Activated CD8-positive, alpha-beta memory T cell treated with anti-CD3 and anti-CD28 coated beads, Interleukin-2, amount 10 ng/mL, durations not matched to agents 7 days and 5 days (primary cell): ENCODE data around the gene FRAS1. TPM values are rescaled to one million over a fixed set of nuclear protein-coding genes. Genes with fewer than 3 reads are reported as not detected.
"Not testable (repeated sequence)": the region's sequence is repeated elsewhere in the genome, so short reads cannot be mapped to it uniquely, and the experiment has no call there.

Experiments used
- ATAC-seq: fragments of 150-1000 bp; cut with Tn5 transposase; one replicate; pipeline ENCODE4 v1.10.0; 2021; ENCODE audit warnings: moderate library complexity
- CTCF ChIA-PET: fragments of 350-600 bp; sonication (Branson Sonifier 250); formaldehyde crosslinking; loops from one replicate; lab custom pipeline; 2021; ENCODE audit warnings: antibody characterized with exemption; lab: Charles Lee
- DNase-seq: peaks from one replicate; pipeline ENCODE4 v3.0.0-alpha.2; 2020
- H3K27ac Mint-ChIP-seq: one replicate; pipeline ENCODE4 v1.8.0; 2021; ENCODE audit warnings: mild to moderate bottlenecking, mixed read lengths
- H3K27me3 Mint-ChIP-seq: one replicate; pipeline ENCODE4 v1.8.0; 2021; ENCODE audit warnings: mixed read lengths
- H3K36me3 Mint-ChIP-seq: one replicate; pipeline ENCODE4 v1.8.0; 2021; ENCODE audit warnings: mild to moderate bottlenecking, mixed read lengths
- H3K4me1 Mint-ChIP-seq: one replicate; pipeline ENCODE4 v1.8.0; 2021; ENCODE audit warnings: mixed read lengths
- H3K4me3 Mint-ChIP-seq: one replicate; pipeline ENCODE4 v1.8.0; 2021; ENCODE audit warnings: mild to moderate bottlenecking, moderate library complexity, mixed read lengths
- H3K9me3 Mint-ChIP-seq: one replicate; pipeline ENCODE4 v1.8.0; 2022; ENCODE audit warnings: low read depth, mixed read lengths
- total RNA-seq, 2 experiments: library from RNA; stranded (reverse); gene quantifications; one replicate each; pipeline ENCODE4 v1.2.3, GENCODE V29; 2021

The FRAS1 gene, protein sequence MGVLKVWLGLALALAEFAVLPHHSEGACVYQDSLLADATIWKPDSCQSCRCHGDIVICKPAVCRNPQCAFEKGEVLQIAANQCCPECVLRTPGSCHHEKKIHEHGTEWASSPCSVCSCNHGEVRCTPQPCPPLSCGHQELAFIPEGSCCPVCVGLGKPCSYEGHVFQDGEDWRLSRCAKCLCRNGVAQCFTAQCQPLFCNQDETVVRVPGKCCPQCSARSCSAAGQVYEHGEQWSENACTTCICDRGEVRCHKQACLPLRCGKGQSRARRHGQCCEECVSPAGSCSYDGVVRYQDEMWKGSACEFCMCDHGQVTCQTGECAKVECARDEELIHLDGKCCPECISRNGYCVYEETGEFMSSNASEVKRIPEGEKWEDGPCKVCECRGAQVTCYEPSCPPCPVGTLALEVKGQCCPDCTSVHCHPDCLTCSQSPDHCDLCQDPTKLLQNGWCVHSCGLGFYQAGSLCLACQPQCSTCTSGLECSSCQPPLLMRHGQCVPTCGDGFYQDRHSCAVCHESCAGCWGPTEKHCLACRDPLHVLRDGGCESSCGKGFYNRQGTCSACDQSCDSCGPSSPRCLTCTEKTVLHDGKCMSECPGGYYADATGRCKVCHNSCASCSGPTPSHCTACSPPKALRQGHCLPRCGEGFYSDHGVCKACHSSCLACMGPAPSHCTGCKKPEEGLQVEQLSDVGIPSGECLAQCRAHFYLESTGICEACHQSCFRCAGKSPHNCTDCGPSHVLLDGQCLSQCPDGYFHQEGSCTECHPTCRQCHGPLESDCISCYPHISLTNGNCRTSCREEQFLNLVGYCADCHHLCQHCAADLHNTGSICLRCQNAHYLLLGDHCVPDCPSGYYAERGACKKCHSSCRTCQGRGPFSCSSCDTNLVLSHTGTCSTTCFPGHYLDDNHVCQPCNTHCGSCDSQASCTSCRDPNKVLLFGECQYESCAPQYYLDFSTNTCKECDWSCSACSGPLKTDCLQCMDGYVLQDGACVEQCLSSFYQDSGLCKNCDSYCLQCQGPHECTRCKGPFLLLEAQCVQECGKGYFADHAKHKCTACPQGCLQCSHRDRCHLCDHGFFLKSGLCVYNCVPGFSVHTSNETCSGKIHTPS (N-terminal part only)
- under 1 TPM in 1 of 2 experiments, not detected in 1; 0.05 TPM for total RNA-seq

DNA sequence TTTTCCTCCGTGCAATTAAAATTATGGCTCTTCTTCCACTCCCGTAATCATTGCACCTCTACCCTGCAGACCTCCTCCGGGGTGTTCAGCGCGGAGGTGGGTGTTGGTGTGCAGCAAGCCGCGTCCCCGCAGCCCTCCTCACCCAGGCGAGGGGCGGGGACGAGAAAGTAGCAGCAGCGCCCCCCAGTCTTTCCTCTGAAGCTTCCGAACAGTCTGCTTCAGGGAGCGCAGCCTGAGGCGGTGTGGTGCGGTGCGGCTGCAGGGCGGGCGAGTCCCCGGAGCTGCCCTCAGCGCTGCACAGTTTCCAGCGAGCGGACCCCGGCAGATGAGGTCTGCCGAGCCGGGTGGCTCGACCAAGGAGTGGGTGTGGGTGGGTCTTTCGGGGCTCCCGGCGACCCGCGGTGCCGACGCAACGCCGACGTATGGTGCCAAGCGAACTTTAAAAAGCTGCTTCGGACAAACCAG, at the start of gene FRAS1:
Gene FRAS1 (plus strand): TSS at position 189 of the 465 bp plus-strand sequence. CDS start 687 bp downstream, outside the sequence.
- Mint-ChIP-seq H3K27ac (peak within 1 kb of the TSS; percentile 37), H3K36me3 (peaks cover 2% of the 10 kb centered on the region), H3K27me3 (peaks cover 76% of the 10 kb centered on the region), H3K4me1 (peaks cover 25% of the 10 kb centered on the region), H3K9me3 (no peaks in the 10 kb centered on the region), H3K4me3 (peak within 1 kb of the TSS; percentile 74)
- DNase-seq (peak; percentile 41), ATAC-seq (peak; percentile 46)
- CTCF ChIA-PET, result interaction anchor here (0.9 kb wide), 1 partner anchor 438 kb away, joined by 3 read pairs; no protein-coding TSS in a partner anchor

GRCh38 chr4:78011003-78011402, 46.1 kb upstream of the FRAS1 start:
- H3K4me3 Mint-ChIP-seq, H3K27me3 Mint-ChIP-seq, H3K4me1 Mint-ChIP-seq, H3K9me3 Mint-ChIP-seq, DNase-seq, CTCF ChIA-PET, ATAC-seq, H3K27ac Mint-ChIP-seq, H3K36me3 Mint-ChIP-seq: not testable (repeated sequence)

DNA sequence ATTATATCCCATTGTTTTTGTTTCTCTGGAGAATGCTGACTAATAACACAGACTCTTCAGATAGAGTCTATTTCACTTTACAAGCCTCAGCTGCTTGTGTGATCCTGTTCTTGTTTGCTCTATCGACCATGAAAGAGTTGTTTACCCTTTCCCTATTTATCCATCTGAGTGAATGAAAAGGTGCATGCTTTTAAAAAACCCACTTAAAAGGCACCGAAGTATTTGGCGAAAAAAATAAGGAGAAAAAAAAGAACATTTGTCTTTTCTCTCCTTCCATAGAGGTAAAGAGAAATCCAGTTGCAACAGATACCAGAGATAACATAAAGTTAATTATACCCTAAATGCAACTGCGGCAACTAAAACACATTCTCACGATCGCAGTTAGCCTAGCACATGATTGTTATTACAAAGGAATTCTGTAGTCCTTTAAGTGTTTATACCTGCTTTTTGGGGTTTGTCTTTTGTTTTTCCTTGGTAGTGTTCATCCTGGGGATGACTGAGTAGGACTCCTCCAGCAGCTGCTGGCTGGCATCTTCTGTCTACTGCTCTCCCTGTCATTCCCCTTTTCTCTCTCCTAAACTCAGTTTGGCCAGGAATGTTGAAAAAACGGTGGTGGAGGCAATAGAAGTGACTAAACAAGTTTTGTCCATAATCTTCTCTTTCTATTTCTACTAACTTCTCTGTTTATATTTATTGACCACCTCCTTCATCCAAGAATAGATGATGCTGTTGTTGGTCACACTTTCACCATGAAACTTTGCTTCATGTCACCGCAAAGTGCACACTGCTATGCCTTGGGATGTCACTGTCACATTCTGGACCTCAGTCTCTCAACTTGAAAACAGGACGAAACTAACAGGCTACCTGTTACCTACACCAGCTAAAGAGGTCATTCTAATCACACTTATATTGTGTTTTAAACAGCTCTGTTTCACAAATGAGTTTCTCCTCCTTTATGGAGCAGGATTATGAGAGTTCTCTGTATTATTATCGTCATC, 41.9 kb upstream of the FRAS1 start:
- Mint-ChIP-seq H3K27ac (no peak overlapping the region), H3K4me1 (no peaks in the 10 kb centered on the region), H3K36me3 (no peaks in the 10 kb centered on the region), H3K4me3 (no peak overlapping the region), H3K27me3 (peaks cover 3% of the 10 kb centered on the region), H3K9me3 (peaks cover 5% of the 10 kb centered on the region)
- no peak for DNase-seq
- no peak for ATAC-seq
- CTCF ChIA-PET, result no interaction called here

- no peak for DNase-seq
- H3K9me3 Mint-ChIP-seq, result no peaks in the 10 kb centered on the region
- no peaks in the 10 kb centered on the region for H3K36me3 Mint-ChIP-seq
- no peak for ATAC-seq
- no peaks in the 10 kb centered on the region for H3K4me1 Mint-ChIP-seq
- peaks cover 3% of the 10 kb centered on the region for H3K27me3 Mint-ChIP-seq
- CTCF ChIA-PET, result interaction anchor here (1.0 to 1.5 kb wide), 2 partner anchors 14 to 33 kb away, joined by 3 read pairs; no protein-coding TSS in a partner anchor
- no peak overlapping the region for H3K27ac Mint-ChIP-seq
- H3K4me3 Mint-ChIP-seq, result no peak overlapping the region
Observed at GRCh38 chr4:78018271-78019049, 38.7 kb upstream of the FRAS1 start.

- H3K9me3 Mint-ChIP-seq, result no peaks in the 10 kb centered on the region
- no peaks in the 10 kb centered on the region for H3K36me3 Mint-ChIP-seq
- H3K27ac Mint-ChIP-seq, result no peak overlapping the region
- CTCF ChIA-PET, result interaction anchor here (1.0 to 1.5 kb wide), 2 partner anchors 15 to 32 kb away, joined by 3 read pairs; no protein-coding TSS in a partner anchor
- no peaks in the 10 kb centered on the region for H3K4me1 Mint-ChIP-seq
- no peak for DNase-seq
- no peak for ATAC-seq
- H3K27me3 Mint-ChIP-seq, result peaks cover 3% of the 10 kb centered on the region
- no peak overlapping the region for H3K4me3 Mint-ChIP-seq
Observed at GRCh38 chr4:78019414-78019813, 37.7 kb upstream of the FRAS1 start.

GRCh38 chr4:78020677-78021076, 36.4 kb upstream of the FRAS1 start:
- CTCF ChIA-PET, result no interaction called here
- no peaks in the 10 kb centered on the region for H3K36me3 Mint-ChIP-seq
- DNase-seq (no peak), ATAC-seq (no peak)
- no peak overlapping the region for H3K4me3 Mint-ChIP-seq
- H3K27ac Mint-ChIP-seq, result no peak overlapping the region
- no peaks in the 10 kb centered on the region for H3K4me1 Mint-ChIP-seq
- peaks cover 3% of the 10 kb centered on the region for H3K27me3 Mint-ChIP-seq
- H3K9me3 Mint-ChIP-seq, result no peaks in the 10 kb centered on the region

- Mint-ChIP-seq H3K27me3 (peaks cover 2% of the 10 kb centered on the region), H3K4me1 (no peaks in the 10 kb centered on the region)
- CTCF ChIA-PET, result interaction anchor here (0.6 kb wide), 1 partner anchor 299 kb away, joined by 3 read pairs; no protein-coding TSS in a partner anchor
Observed at GRCh38 chr4:78022517-78022916, 34.6 kb upstream of the FRAS1 start.

GRCh38 chr4:78024085-78024484, 33.0 kb upstream of the FRAS1 start:
- ATAC-seq (no peak), DNase-seq (no peak)
- no peaks in the 10 kb centered on the region for H3K36me3 Mint-ChIP-seq
- H3K4me1 Mint-ChIP-seq, result no peaks in the 10 kb centered on the region
- H3K4me3 Mint-ChIP-seq, result no peak overlapping the region
- CTCF ChIA-PET, result no interaction called here
- no peaks in the 10 kb centered on the region for H3K9me3 Mint-ChIP-seq
- H3K27me3 Mint-ChIP-seq, result peaks cover under 1% of the 10 kb centered on the region
- no peak overlapping the region for H3K27ac Mint-ChIP-seq

More at GRCh38 chr4:78022517-78022916, 34.6 kb upstream of the FRAS1 start:
- no peaks in the 10 kb centered on the region for H3K36me3 Mint-ChIP-seq
- no peak overlapping the region for H3K27ac Mint-ChIP-seq
- H3K4me3 Mint-ChIP-seq, result no peak overlapping the region
- ATAC-seq, result no peak
- no peak for DNase-seq
- H3K9me3 Mint-ChIP-seq, result no peaks in the 10 kb centered on the region

DNA sequence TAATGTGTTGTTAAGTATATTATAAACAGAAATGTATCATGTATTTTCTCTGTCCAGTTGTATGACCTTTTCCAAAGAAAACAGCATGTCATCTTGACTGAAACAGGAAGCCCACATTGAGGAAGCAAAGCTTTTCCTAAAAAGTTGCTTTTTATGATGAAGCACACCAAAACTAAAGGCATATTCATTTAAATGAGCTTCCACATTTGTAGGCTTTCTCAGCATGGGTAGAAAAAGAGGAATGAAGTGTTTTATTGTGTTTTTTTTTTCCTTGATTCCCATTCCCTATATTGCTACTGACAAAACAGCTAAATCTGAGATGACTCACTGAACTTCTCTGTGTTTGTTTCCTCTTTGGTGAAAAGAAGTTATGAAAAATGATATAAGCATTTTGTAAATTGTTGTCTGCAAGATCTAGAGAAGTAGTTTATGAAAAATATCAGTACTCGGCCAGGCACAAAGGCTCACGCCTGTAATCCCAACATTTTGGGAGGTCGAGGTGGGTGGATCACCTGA, 32.5 kb upstream of the FRAS1 start:
- ATAC-seq (no peak), DNase-seq (no peak)
- Mint-ChIP-seq H3K27me3 (peaks cover 3% of the 10 kb centered on the region), H3K4me1 (no peaks in the 10 kb centered on the region), H3K27ac (no peak overlapping the region), H3K36me3 (no peaks in the 10 kb centered on the region), H3K4me3 (no peak overlapping the region), H3K9me3 (no peaks in the 10 kb centered on the region)
- CTCF ChIA-PET, result no interaction called here

GRCh38 chr4:78031417-78031950, 25.6 kb upstream of the FRAS1 start:
- CTCF ChIA-PET, result no interaction called here
- DNase-seq (no peak), ATAC-seq (no peak)
- H3K36me3 Mint-ChIP-seq, result no peaks in the 10 kb centered on the region
- H3K27me3 Mint-ChIP-seq, result peaks cover 6% of the 10 kb centered on the region
- no peaks in the 10 kb centered on the region for H3K9me3 Mint-ChIP-seq
- H3K27ac Mint-ChIP-seq, result no peak overlapping the region
- H3K4me3 Mint-ChIP-seq, result no peak overlapping the region
- no peaks in the 10 kb centered on the region for H3K4me1 Mint-ChIP-seq

GRCh38 chr4:78032446-78032845, 24.7 kb upstream of the FRAS1 start:
- H3K27me3 Mint-ChIP-seq, result peaks cover 6% of the 10 kb centered on the region
- CTCF ChIA-PET, result no interaction called here
- no peaks in the 10 kb centered on the region for H3K9me3 Mint-ChIP-seq
- H3K36me3 Mint-ChIP-seq, result no peaks in the 10 kb centered on the region
- DNase-seq (no peak), ATAC-seq (no peak)
- no peaks in the 10 kb centered on the region for H3K4me1 Mint-ChIP-seq
- H3K4me3 Mint-ChIP-seq, result no peak overlapping the region
- H3K27ac Mint-ChIP-seq, result no peak overlapping the region
